GM19328 (cell line): ENCODE measurements around the gene FAM83G.
"Not testable (repeated sequence)": the region's sequence is repeated elsewhere in the genome, so short reads cannot be mapped to it uniquely, and the experiment has no call there.

ENCODE experiments used
- ATAC-seq: cut with Tn5 transposase; IDR thresholded peaks from one replicate; pipeline ENCODE4 v1.9.1; 2021; ENCODE audit warnings: mild to moderate bottlenecking, moderate library complexity; ENCODE audit not compliant: unreplicated experiment

FAM83G gene

GRCh38 chr17:18933102-18934058 lies 71.2 kb downstream of the FAM83G start:
- no peak for ATAC-seq

GRCh38 chr17:18932360-18933055 lies 72.1 kb downstream of the FAM83G start:
- ATAC-seq = no peak

- no peak for ATAC-seq
Observed at GRCh38 chr17:18928628-18929125, 75.9 kb downstream of the FAM83G start.

GRCh38 chr17:18925187-18925586 lies 79.4 kb downstream of the FAM83G start:
- ATAC-seq = no peak

GRCh38 chr17:18922596-18922995 lies 82.0 kb downstream of the FAM83G start:
- ATAC-seq = not testable (repeated sequence)

GRCh38 chr17:18921912-18922451 lies 82.6 kb downstream of the FAM83G start:
- no peak for ATAC-seq

- ATAC-seq = no peak
Observed at GRCh38 chr17:18921485-18921884, 83.1 kb downstream of the FAM83G start.

- no peak for ATAC-seq
Observed at GRCh38 chr17:18920911-18921441, 83.6 kb downstream of the FAM83G start.

- no peak for ATAC-seq
Observed at GRCh38 chr17:18919963-18920362, 84.6 kb downstream of the FAM83G start.
